ENCODE measurements around the gene ASIC5.

- no peak for TF ChIP-seq POLR2AphosphoS5 (IDR thresholded peaks at IDR 0.05; ENCODE audit: low read depth, low read length)
- TF ChIP-seq CTCF (IDR thresholded peaks at IDR 0.05) = no peak
- no peak for TF ChIP-seq GABPA (IDR thresholded peaks at IDR 0.05; ENCODE audit: low read depth)
- no peak for TF ChIP-seq USF1 (IDR thresholded peaks at IDR 0.05; ENCODE audit: borderline replicate concordance, low read depth)
- no peak for TF ChIP-seq EZH2phosphoT487 (IDR thresholded peaks at IDR 0.05; ENCODE audit: borderline replicate concordance, low read depth)
- no peak for TF ChIP-seq REST (IDR thresholded peaks at IDR 0.05; ENCODE audit: low read depth, low read length)
- no peak for TF ChIP-seq CHD2 (IDR thresholded peaks at IDR 0.05; ENCODE audit: low read length, partially characterized antibody)
- no peak for TF ChIP-seq ELF1 (IDR thresholded peaks at IDR 0.05)
- no peak for TF ChIP-seq TCF12 (IDR thresholded peaks at IDR 0.05)
- TF ChIP-seq EP300 (IDR thresholded peaks at IDR 0.05; ENCODE audit: borderline replicate concordance in 1 of 2, low read depth in 1 of 2, low read length in 1 of 2) = no peak
- TF ChIP-seq SMC3 (IDR thresholded peaks at IDR 0.05; ENCODE audit: low read depth, low read length) = no peak
- no peak for TF ChIP-seq YY1 (IDR thresholded peaks at IDR 0.05; ENCODE audit: low read depth)
- TF ChIP-seq RCOR1 (IDR thresholded peaks at IDR 0.05; ENCODE audit: low read length) = no peak
Measured at GRCh38 chr4:155901013-155901412, 34.9 kb upstream of the ASIC5 start.
